Esophagus squamous epithelium (tissue), 5 donors: ENCODE measurements around the gene SLC47A2. TPM values are rescaled to one million over a fixed set of nuclear protein-coding genes. Genes with fewer than 3 reads are reported as not detected.

Experiments
- DNase-seq: peaks from one replicate; lab custom pipeline; 2025; lab: John Stamatoyannopoulos, UW
- H3K27ac ChIP-seq, 4 donors: fragments of 200-600 bp; sonication (generic); one replicate each; pipeline ENCODE4 v1.5.1; 2016 to 2019; ENCODE audit warnings: mild to moderate bottlenecking in 1 of 4
- H3K27me3 ChIP-seq, 4 donors: fragments of 200-600 bp; sonication (generic); 1 replicate in 3 of 4; 2 replicates in 1 of 4; pipeline versions ENCODE4 v1.5.1 to v1.6.0; 2017 to 2021; ENCODE audit warnings: antibody characterized with exemption in 1 of 4
- H3K36me3 ChIP-seq, 3 donors: fragments of 200-600 bp; sonication (generic); one replicate each; pipeline ENCODE4 v1.5.1; 2016 to 2019
- H3K4me1 ChIP-seq, 3 donors: fragments of 200-600 bp; sonication (generic); one replicate each; pipeline ENCODE4 v1.5.1; 2017 to 2019
- H3K4me3 ChIP-seq, 4 donors: fragments of 200-600 bp; sonication (generic); 1 replicate in 3 of 4; 2 replicates in 1 of 4; pipeline ENCODE4 v1.5.1; 2016 to 2019; ENCODE audit warnings: mild to moderate bottlenecking in 2 of 4, moderate library complexity in 1 of 4
- H3K9me3 ChIP-seq, 3 donors: fragments of 200-600 bp; sonication (generic); one replicate each; pipeline ENCODE4 v1.5.1; 2016 to 2019
- CTCF ChIP-seq, 6 experiments: fragments of 450-650 bp in 4 of 6; fragments of 200-600 bp in 2 of 6; sonication (generic) in 2 of 6; IDR thresholded peaks; one replicate each; pipeline ENCODE4 v1.5.1; 2016 to 2019; ENCODE audit warnings: antibody characterized with exemption in 6 of 6, mild to moderate bottlenecking in 4 of 6, moderate library complexity in 4 of 6
- POLR2A ChIP-seq, 4 donors: fragments of 450-650 bp; IDR thresholded peaks; one replicate each; pipeline ENCODE4 v1.6.1; 2017; ENCODE audit warnings: antibody characterized with exemption in 4 of 4, mild to moderate bottlenecking in 4 of 4, moderate library complexity in 3 of 4
- WGBS, 2 donors: methylation state at CpG; one replicate each; pipeline ENCODE4 v1.1.5; 2018; 5-methylcytosine and 5-hydroxymethylcytosine counted together
- intact Hi-C: fragments of 100-400 bp; cut with DNase I; formaldehyde crosslinking; loops from one replicate; pipeline ENCODE4 v1.15.0; 2022
- total RNA-seq, 4 donors: library from RNA; depleted of rRNA; stranded (reverse); fragments of >200 nt; gene quantifications; one replicate each; pipeline ENCODE4 v1.1.0, GENCODE V29; 2016
- donor health status: DM: yes; HTN: yes; CAD: no.

Gene SLC47A2
- total RNA-seq, 4 donors from 2014 or later, result 0.56 to 2.2 (median 0.76) TPM; not detected in 1

DNA sequence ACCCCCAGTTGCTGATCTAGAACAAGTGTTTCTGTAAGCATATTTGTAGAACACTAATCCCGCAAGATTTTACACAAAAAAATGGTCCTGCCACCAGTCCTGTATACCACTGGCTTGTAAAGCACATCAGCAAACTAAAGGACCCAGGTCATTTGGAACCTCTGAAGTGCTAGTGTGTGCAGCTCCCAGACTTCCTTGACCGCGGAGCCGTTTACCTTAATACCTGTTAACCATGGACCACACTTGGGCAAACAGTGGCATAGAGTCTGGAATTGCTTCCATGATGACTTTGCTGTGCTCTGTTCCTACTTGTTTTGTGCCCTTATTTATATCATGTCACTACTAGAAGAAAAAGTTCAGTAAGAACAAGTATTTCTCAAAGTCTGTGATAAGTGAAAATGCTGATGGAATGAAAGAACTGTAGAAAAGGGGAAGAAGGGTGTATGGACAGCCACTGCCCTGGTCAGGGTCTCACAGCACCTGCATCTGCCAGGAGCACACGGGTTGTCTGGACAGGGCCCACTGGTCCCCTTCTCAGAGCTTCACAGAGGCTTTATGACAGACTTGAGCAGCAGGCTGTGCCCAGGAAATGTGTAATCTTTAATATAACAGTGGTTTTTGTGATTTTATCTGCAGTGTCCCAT lies 38.5 kb downstream of the SLC47A2 start:
- no peaks in the 10 kb centered on the region for H3K9me3 ChIP-seq
- TF ChIP-seq CTCF (IDR thresholded peaks at IDR 0.05) (no peak), POLR2A (IDR thresholded peaks at IDR 0.05) (no peak)
- WGBS, 2 donors, result 82 to 91% methylated on average over 4 to 5 of the region's 5 CpGs
- intact Hi-C loops, result no loop called here
- DNase-seq, result no peak
- H3K27me3 ChIP-seq, result no peaks in the 10 kb centered on the region
- no peak overlapping the region for H3K27ac ChIP-seq
- H3K4me3 ChIP-seq, result no peak overlapping the region
- H3K4me1 ChIP-seq, result peaks cover 0 to 16% (median 5%) of the 10 kb centered on the region in 3 donors
- H3K36me3 ChIP-seq, result peaks cover 3 to 82% (median 12%) of the 10 kb centered on the region in 3 donors

- Histone ChIP-seq H3K27ac (no peak overlapping the region), H3K4me3 (no peak overlapping the region), H3K9me3 (no peaks in the 10 kb centered on the region), H3K4me1 (peaks cover 0 to 26% (median 12%) of the 10 kb centered on the region in 3 donors), H3K27me3 (no peaks in the 10 kb centered on the region), H3K36me3 (peaks cover 3 to 92% (median 12%) of the 10 kb centered on the region in 3 donors)
- no peak for DNase-seq
- WGBS, 2 donors, result 78 to 86% methylated on average over 4 of the region's 4 CpGs
- intact Hi-C loops, result no loop called here
- TF ChIP-seq CTCF (IDR thresholded peaks at IDR 0.05) (no peak), POLR2A (IDR thresholded peaks at IDR 0.05) (no peak)
Observed at GRCh38 chr17:19676896-19677295, 39.5 kb downstream of the SLC47A2 start.

DNA sequence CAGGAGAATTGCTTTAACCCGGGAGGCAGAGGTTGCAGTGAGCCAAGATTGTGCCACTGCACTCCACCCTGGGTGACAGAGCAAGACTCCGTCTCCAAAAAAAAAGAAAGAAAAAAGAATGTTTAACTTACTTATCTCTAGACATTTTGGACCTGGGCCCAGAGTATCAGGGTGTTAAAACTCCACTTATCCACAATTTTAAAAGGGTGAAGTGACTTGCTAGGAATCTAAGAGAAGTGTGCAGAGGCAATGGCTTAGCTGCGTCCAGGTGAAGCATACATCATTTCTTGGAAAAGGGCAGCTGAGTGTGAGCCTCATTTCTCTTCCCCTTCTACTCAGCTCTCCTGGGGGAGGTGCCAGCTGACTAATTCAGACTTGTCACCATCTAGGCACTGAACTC lies 42.8 kb downstream of the SLC47A2 start:
- intact Hi-C loops, result no loop called here
- WGBS, 2 donors, result 57 to 71% methylated on average over 3 of the region's 3 CpGs
- peak overlapping the region in 2 of 4 donors; percentile 59 to 65 for H3K27ac ChIP-seq

DNA sequence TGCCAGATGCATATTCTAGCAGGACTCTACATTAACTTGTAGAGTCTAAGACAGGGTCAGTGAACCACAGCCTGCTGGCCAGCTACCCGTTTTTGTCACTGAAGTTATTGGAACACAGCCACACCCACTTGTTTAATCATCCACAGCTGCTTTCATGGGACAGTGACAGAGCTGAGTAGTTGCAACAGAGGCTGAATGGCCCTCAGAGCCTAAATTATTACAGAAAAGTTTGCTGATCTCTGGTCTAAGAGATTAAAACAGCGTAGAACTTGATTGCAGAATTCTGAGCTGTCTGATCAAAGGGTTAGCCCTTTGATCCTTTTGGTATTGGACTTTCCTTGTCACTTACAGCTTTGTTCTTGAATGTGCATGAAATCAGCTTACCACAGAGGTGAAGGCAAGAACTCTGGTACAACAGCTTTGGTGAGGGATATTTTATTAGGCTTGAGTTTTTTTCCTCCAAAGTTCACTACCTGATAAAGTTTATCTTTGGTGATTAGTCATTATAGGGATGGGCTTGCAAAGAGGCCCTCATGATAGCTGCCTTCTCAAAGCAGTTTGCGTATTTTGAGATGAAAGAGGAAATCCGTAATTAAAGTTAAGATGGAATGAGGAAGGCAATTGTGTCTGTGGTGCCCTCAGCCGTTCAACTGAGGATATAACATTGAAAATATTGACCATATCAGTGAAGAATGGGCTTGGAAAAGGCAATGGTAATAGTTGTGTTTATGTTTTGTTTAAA lies 44.2 kb downstream of the SLC47A2 start:
- WGBS, 2 donors, result 59 to 61% methylated on average over 5 of the region's 5 CpGs
- H3K4me3 ChIP-seq, result no peak overlapping the region
- H3K9me3 ChIP-seq, result no peaks in the 10 kb centered on the region
- H3K36me3 ChIP-seq, result peaks cover 7 to 97% (median 23%) of the 10 kb centered on the region in 3 donors
- DNase-seq, result no peak
- TF ChIP-seq CTCF (IDR thresholded peaks at IDR 0.05) (peak in 1 of 6 experiments; percentile 18), POLR2A (IDR thresholded peaks at IDR 0.05) (no peak)
- peak overlapping the region in 2 of 4 donors; percentile 59 to 65 for H3K27ac ChIP-seq
- H3K27me3 ChIP-seq, result no peaks in the 10 kb centered on the region
- peaks cover 0 to 40% (median 14%) of the 10 kb centered on the region in 3 donors for H3K4me1 ChIP-seq
- intact Hi-C loops, result no loop called here

More for the DNA sequence above, 42.8 kb downstream of the SLC47A2 start:
- H3K4me3 ChIP-seq, result no peak overlapping the region
- no peaks in the 10 kb centered on the region for H3K27me3 ChIP-seq
- TF ChIP-seq CTCF (IDR thresholded peaks at IDR 0.05), result no peak
- TF ChIP-seq POLR2A (IDR thresholded peaks at IDR 0.05), result no peak
- H3K4me1 ChIP-seq, result peaks cover 0 to 40% (median 14%) of the 10 kb centered on the region in 3 donors
- no peak for DNase-seq
- peaks cover 7 to 97% (median 19%) of the 10 kb centered on the region in 3 donors for H3K36me3 ChIP-seq
- H3K9me3 ChIP-seq, result no peaks in the 10 kb centered on the region

DNA sequence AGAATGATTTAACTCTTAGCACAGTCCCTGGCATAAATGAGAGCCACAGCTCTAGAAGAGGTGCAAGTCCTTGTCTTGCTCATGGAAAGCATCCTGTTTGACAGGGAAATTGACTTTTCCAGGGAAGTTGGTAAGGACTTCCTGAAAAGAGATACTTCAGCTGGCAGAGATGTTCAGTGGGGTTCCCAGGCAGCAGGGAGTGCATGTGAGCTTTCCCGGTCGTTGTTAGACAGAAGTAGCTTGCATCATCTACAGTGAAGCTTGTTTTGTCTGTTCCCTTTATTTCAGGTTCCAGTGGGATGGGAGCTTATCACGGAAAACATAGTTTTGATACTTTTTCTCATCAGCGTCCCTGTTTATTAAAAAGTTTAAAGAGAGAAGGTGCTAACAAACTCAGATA lies 45.0 kb downstream of the SLC47A2 start:
- H3K9me3 ChIP-seq, result no peaks in the 10 kb centered on the region
- H3K27me3 ChIP-seq, result no peaks in the 10 kb centered on the region
- DNase-seq, result no peak
- intact Hi-C loops, result no loop called here
- TF ChIP-seq CTCF (IDR thresholded peaks at IDR 0.05) (no peak), POLR2A (IDR thresholded peaks at IDR 0.05) (no peak)
- H3K4me3 ChIP-seq, result no peak overlapping the region
- H3K27ac ChIP-seq, result peak overlapping the region in 2 of 4 donors; percentile 59 to 65
- WGBS, 2 donors, result 51 to 66% methylated on average over 4 of the region's 4 CpGs
- H3K36me3 ChIP-seq, result peaks cover 7 to 97% (median 21%) of the 10 kb centered on the region in 3 donors
- H3K4me1 ChIP-seq, result peaks cover 0 to 36% (median 14%) of the 10 kb centered on the region in 3 donors
